ENCODE results near the gene PCSK6. TPM values are rescaled to one million over a fixed set of nuclear protein-coding genes. Genes with fewer than 3 reads are reported as not detected.
"Not testable (repeated sequence)": the region's sequence is repeated elsewhere in the genome, so short reads cannot be mapped to it uniquely, and the experiment has no call there.

PCSK6 gene
- total RNA-seq, 1 donor from 2014 or later = 3.8 TPM

- H3K27me3 Mint-ChIP-seq (ENCODE audit: unreplicated experiment) = peaks cover under 1% of the 10 kb centered on the region
- no peaks in the 10 kb centered on the region for H3K36me3 Mint-ChIP-seq (ENCODE audit: unreplicated experiment)
- no peak overlapping the region for H3K27ac Mint-ChIP-seq (ENCODE audit: unreplicated experiment)
- no peak for DNase-seq
- H3K4me3 Mint-ChIP-seq (ENCODE audit: unreplicated experiment) = no peak overlapping the region
- peaks cover 3% of the 10 kb centered on the region for H3K4me1 Mint-ChIP-seq (ENCODE audit: low read depth, unreplicated experiment)
- TF ChIP-seq CTCF (IDR thresholded peaks at IDR 0.05; ENCODE audit: partially characterized antibody, unreplicated experiment) = no peak
- peaks cover 6% of the 10 kb centered on the region for H3K9me3 Mint-ChIP-seq (ENCODE audit: unreplicated experiment)
These were observed 131.6 kb downstream of the PCSK6 start for GRCh38 chr15:101357885-101358284.

- peaks cover 3% of the 10 kb centered on the region for H3K4me1 Mint-ChIP-seq (ENCODE audit: low read depth, unreplicated experiment)
- peaks cover 5% of the 10 kb centered on the region for H3K36me3 Mint-ChIP-seq (ENCODE audit: unreplicated experiment)
- H3K4me3 Mint-ChIP-seq (ENCODE audit: unreplicated experiment) = no peak overlapping the region
- no peak overlapping the region for H3K27ac Mint-ChIP-seq (ENCODE audit: unreplicated experiment)
- no peak for TF ChIP-seq CTCF (IDR thresholded peaks at IDR 0.05; ENCODE audit: partially characterized antibody, unreplicated experiment)
- DNase-seq = no peak
- no peaks in the 10 kb centered on the region for H3K27me3 Mint-ChIP-seq (ENCODE audit: unreplicated experiment)
- H3K9me3 Mint-ChIP-seq (ENCODE audit: unreplicated experiment) = peaks cover 6% of the 10 kb centered on the region
These were observed 132.2 kb downstream of the PCSK6 start for GRCh38 chr15:101357333-101357732.

- not testable (repeated sequence) for H3K4me1 Mint-ChIP-seq (ENCODE audit: low read depth, unreplicated experiment); DNase-seq; H3K27me3 Mint-ChIP-seq (ENCODE audit: unreplicated experiment); H3K9me3 Mint-ChIP-seq (ENCODE audit: unreplicated experiment); H3K36me3 Mint-ChIP-seq (ENCODE audit: unreplicated experiment); H3K4me3 Mint-ChIP-seq (ENCODE audit: unreplicated experiment); H3K27ac Mint-ChIP-seq (ENCODE audit: unreplicated experiment)
These were observed 132.9 kb downstream of the PCSK6 start for GRCh38 chr15:101356512-101357172.

- Mint-ChIP-seq H3K4me3 (ENCODE audit: unreplicated experiment) (no peak overlapping the region), H3K27ac (ENCODE audit: unreplicated experiment) (no peak overlapping the region), H3K27me3 (ENCODE audit: unreplicated experiment) (no peaks in the 10 kb centered on the region), H3K9me3 (ENCODE audit: unreplicated experiment) (peaks cover 3% of the 10 kb centered on the region), H3K4me1 (ENCODE audit: low read depth, unreplicated experiment) (peaks cover 1% of the 10 kb centered on the region), H3K36me3 (ENCODE audit: unreplicated experiment) (peaks cover 6% of the 10 kb centered on the region)
- no peak for TF ChIP-seq CTCF (IDR thresholded peaks at IDR 0.05; ENCODE audit: partially characterized antibody, unreplicated experiment)
- DNase-seq = no peak
These were observed 133.6 kb downstream of the PCSK6 start for GRCh38 chr15:101355678-101356464.

- no peaks in the 10 kb centered on the region for H3K9me3 Mint-ChIP-seq (ENCODE audit: unreplicated experiment)
- H3K27ac Mint-ChIP-seq (ENCODE audit: unreplicated experiment) = no peak overlapping the region
- H3K4me3 Mint-ChIP-seq (ENCODE audit: unreplicated experiment) = no peak overlapping the region
- no peak for DNase-seq
- no peaks in the 10 kb centered on the region for H3K27me3 Mint-ChIP-seq (ENCODE audit: unreplicated experiment)
- H3K36me3 Mint-ChIP-seq (ENCODE audit: unreplicated experiment) = peaks cover 6% of the 10 kb centered on the region
- H3K4me1 Mint-ChIP-seq (ENCODE audit: low read depth, unreplicated experiment) = no peaks in the 10 kb centered on the region
- TF ChIP-seq CTCF (IDR thresholded peaks at IDR 0.05; ENCODE audit: partially characterized antibody, unreplicated experiment) = no peak
These were observed 134.4 kb downstream of the PCSK6 start for GRCh38 chr15:101354891-101355623.

All from glutamatergic neuron (in vitro differentiated cells).